Measurements from ENCODE around the gene MOB3C.

Gene MOB3C

GRCh38 chr1:46646844-46647243 is 30.2 kb upstream of the MOB3C start:
- TF ChIP-seq CTCF (conservative IDR thresholded peaks at IDR 0.05; ENCODE audit: low read depth, low read length), result no peak
- no peak for DNase-seq (ENCODE audit: low read depth)
- H3K4me3 ChIP-seq (ENCODE audit: low read length), result no peak overlapping the region

GRCh38 chr1:46646331-46646730 is 29.7 kb upstream of the MOB3C start:
- no peak for DNase-seq (ENCODE audit: low read depth)
- H3K4me3 ChIP-seq (ENCODE audit: low read length), result no peak overlapping the region
- no peak for TF ChIP-seq CTCF (conservative IDR thresholded peaks at IDR 0.05; ENCODE audit: low read depth, low read length)

- no peak for TF ChIP-seq CTCF (conservative IDR thresholded peaks at IDR 0.05; ENCODE audit: low read depth, low read length)
- H3K4me3 ChIP-seq (ENCODE audit: low read length), result no peak overlapping the region
- DNase-seq (ENCODE audit: low read depth), result no peak
Observed at GRCh38 chr1:46645815-46646214, 29.2 kb upstream of the MOB3C start.

- no peak overlapping the region for H3K4me3 ChIP-seq (ENCODE audit: low read length)
- TF ChIP-seq CTCF (conservative IDR thresholded peaks at IDR 0.05; ENCODE audit: low read depth, low read length), result no peak
- peak; percentile 75 for DNase-seq (ENCODE audit: low read depth)
Observed at GRCh38 chr1:46643368-46643775, 26.8 kb upstream of the MOB3C start.

- no peak overlapping the region for H3K4me3 ChIP-seq (ENCODE audit: low read length)
- no peak for DNase-seq (ENCODE audit: low read depth)
- no peak for TF ChIP-seq CTCF (conservative IDR thresholded peaks at IDR 0.05; ENCODE audit: low read depth, low read length)
Observed at GRCh38 chr1:46642115-46642680, 25.6 kb upstream of the MOB3C start.

- no peak overlapping the region for H3K4me3 ChIP-seq (ENCODE audit: low read length)
- no peak for DNase-seq (ENCODE audit: low read depth)
- TF ChIP-seq CTCF (conservative IDR thresholded peaks at IDR 0.05; ENCODE audit: low read depth, low read length), result no peak
Observed at GRCh38 chr1:46639547-46639946, 22.9 kb upstream of the MOB3C start.

- no peak overlapping the region for H3K4me3 ChIP-seq (ENCODE audit: low read length)
- no peak for TF ChIP-seq CTCF (conservative IDR thresholded peaks at IDR 0.05; ENCODE audit: low read depth, low read length)
Observed at GRCh38 chr1:46638921-46639320, 22.3 kb upstream of the MOB3C start.

More at GRCh38 chr1:46638921-46639320, 22.3 kb upstream of the MOB3C start:
- DNase-seq (ENCODE audit: low read depth), result no peak

Data from retinal pigment epithelial cell (primary cell).